Activated CD8-positive, alpha-beta T cell treated with anti-CD3 and anti-CD28 coated beads for 36 hours (primary cell): Measurements from ENCODE around the gene DPEP2. TPM values are rescaled to one million over a fixed set of nuclear protein-coding genes. Genes with fewer than 3 reads are reported as not detected.
"Not testable (repeated sequence)": the region's sequence is repeated elsewhere in the genome, so short reads cannot be mapped to it uniquely, and the experiment has no call there.

Experiments
- ATAC-seq: fragments of 200-7000 bp; cut with Tn5 transposase; one replicate; pipeline ENCODE4 v1.10.0; 2021; ENCODE audit warnings: mild to moderate bottlenecking, moderate library complexity
- CTCF ChIA-PET: fragments of 350-600 bp; sonication (Branson Sonifier 250); formaldehyde crosslinking; loops from one replicate; lab custom pipeline; 2021; ENCODE audit warnings: antibody characterized with exemption; lab: Charles Lee
- POLR2A ChIA-PET: fragments of 350-600 bp; sonication (Branson Sonifier 250); formaldehyde crosslinking; loops from one replicate; lab custom pipeline; 2021; ENCODE audit warnings: antibody characterized with exemption; lab: Charles Lee
- DNase-seq: peaks from one replicate; pipeline ENCODE4 v3.0.0-alpha.2; 2020
- H3K27ac Mint-ChIP-seq: one replicate; pipeline ENCODE4 v1.8.0; 2021; ENCODE audit warnings: mild to moderate bottlenecking, mixed read lengths
- H3K27me3 Mint-ChIP-seq: one replicate; pipeline ENCODE4 v1.8.0; 2021; ENCODE audit warnings: mixed read lengths
- H3K36me3 Mint-ChIP-seq: one replicate; pipeline ENCODE4 v1.8.0; 2021; ENCODE audit warnings: low read depth, mixed read lengths
- H3K4me1 Mint-ChIP-seq: one replicate; pipeline ENCODE4 v1.8.0; 2021; ENCODE audit warnings: low read depth, mixed read lengths
- H3K4me3 Mint-ChIP-seq: one replicate; pipeline ENCODE4 v1.8.0; 2021; ENCODE audit warnings: mild to moderate bottlenecking, moderate library complexity, mixed read lengths
- H3K9me3 Mint-ChIP-seq: one replicate; pipeline ENCODE4 v1.8.0; 2021; ENCODE audit warnings: mixed read lengths
- CTCF ChIP-seq: fragments of 200-600 bp; IDR thresholded peaks from one replicate; pipeline ENCODE4 v1.8.0; 2022; ENCODE audit warnings: antibody characterized with exemption, mild to moderate bottlenecking
- intact Hi-C: fragments of 100-400 bp; cut with micrococcal nuclease; formaldehyde crosslinking; loops from one replicate; pipeline ENCODE4 v1.10.0; 2022
- total RNA-seq, 2 experiments: library from RNA; stranded (reverse); gene quantifications; one replicate each; pipeline ENCODE4 v1.2.3, GENCODE V29; 2021

Gene DPEP2
- total RNA-seq, 2 experiments from 2014 or later = 2.9 TPM

DNA sequence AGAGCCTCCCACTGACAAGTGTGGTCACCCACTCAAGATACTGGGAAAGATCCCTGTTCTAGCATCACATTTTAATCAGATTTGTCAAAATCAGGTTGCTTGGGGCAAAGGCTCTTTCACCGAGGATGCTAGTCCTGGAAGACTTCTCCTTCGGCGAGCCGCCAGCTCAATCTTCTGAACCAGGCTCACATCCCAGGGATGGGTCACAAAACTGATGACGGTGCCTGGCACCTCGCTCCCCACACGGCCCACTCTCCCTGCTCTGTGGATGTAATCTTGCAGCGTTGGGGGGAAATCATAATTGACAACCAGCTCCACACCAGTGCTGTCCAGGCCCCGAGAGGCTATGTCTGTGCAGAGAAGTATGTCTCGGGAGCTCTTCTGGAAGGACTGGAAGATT, 22.2 kb upstream of the DPEP2 start:
- Mint-ChIP-seq H3K27me3 (no peaks in the 10 kb centered on the region), H3K27ac (no peak overlapping the region), H3K4me3 (peak overlapping the region; percentile 87), H3K9me3 (no peaks in the 10 kb centered on the region), H3K4me1 (peaks cover 23% of the 10 kb centered on the region), H3K36me3 (peaks cover 27% of the 10 kb centered on the region)
- CTCF ChIA-PET = interaction anchor here (1.1 to 9.2 kb wide), 8 partner anchors 15 to 137 kb away, joined by 3 to 61 read pairs (median 6); partner anchors contain the start of genes DPEP2 and NRN1L
- TF ChIP-seq CTCF = no peak
- intact Hi-C loops = no loop called here
- no peak for ATAC-seq
- POLR2A ChIA-PET = interaction anchor here (0.6 to 3.2 kb wide), 15 partner anchors 9 to 463 kb away, joined by 3 to 26 read pairs (median 5); partner anchors contain the start of genes PSMB10 and SLC12A4
- no peak for DNase-seq

- CTCF ChIA-PET = interaction anchor here (1.6 to 1.7 kb wide), 3 partner anchors 11 to 22 kb away, joined by 3 to 7 read pairs (median 3); no protein-coding TSS in a partner anchor
- H3K4me1 Mint-ChIP-seq = peaks cover 23% of the 10 kb centered on the region
- POLR2A ChIA-PET = no interaction called here
Observed at GRCh38 chr16:68019167-68019680, 19.9 kb upstream of the DPEP2 start.

GRCh38 chr16:68015681-68016080, 16.4 kb upstream of the DPEP2 start, which contains the start of gene DPEP2NB:
DPEP2NB (minus strand) TSS chr16:68015911; CDS start chr16:68015770, 141 bp downstream.
- no peaks in the 10 kb centered on the region for H3K27me3 Mint-ChIP-seq
- no peak within 1 kb of the TSS for H3K27ac Mint-ChIP-seq
- no peak for ATAC-seq
- H3K9me3 Mint-ChIP-seq = no peaks in the 10 kb centered on the region
- ChIA-PET POLR2A (interaction anchor here (0.6 kb wide), 1 partner anchor 106 kb away, joined by 4 read pairs; no protein-coding TSS in a partner anchor), CTCF (interaction anchor here (0.9 to 1.0 kb wide), 4 partner anchors 14 to 73 kb away, joined by 3 read pairs; no protein-coding TSS in a partner anchor)
- no peak within 1 kb of the TSS for H3K4me3 Mint-ChIP-seq
- DNase-seq = no peak
- intact Hi-C loops = no loop called here
- peaks cover 16% of the 10 kb centered on the region for H3K4me1 Mint-ChIP-seq
- no peak for TF ChIP-seq CTCF
- no peaks in the 10 kb centered on the region for H3K36me3 Mint-ChIP-seq

More at GRCh38 chr16:68019167-68019680, 19.9 kb upstream of the DPEP2 start:
- Mint-ChIP-seq H3K27me3 (no peaks in the 10 kb centered on the region), H3K27ac (no peak overlapping the region), H3K4me3 (no peak overlapping the region), H3K36me3 (peaks cover 21% of the 10 kb centered on the region), H3K9me3 (no peaks in the 10 kb centered on the region)
- ATAC-seq (no peak), DNase-seq (no peak)
- no peak for TF ChIP-seq CTCF
- intact Hi-C loops = no loop called here

GRCh38 chr16:68013440-68013839, 14.2 kb upstream of the DPEP2 start:
- Mint-ChIP-seq H3K36me3 (no peaks in the 10 kb centered on the region), H3K4me3 (no peak overlapping the region), H3K4me1 (peaks cover 16% of the 10 kb centered on the region), H3K27ac (peak overlapping the region; percentile 81), H3K27me3 (no peaks in the 10 kb centered on the region), H3K9me3 (no peaks in the 10 kb centered on the region)
- no peak for TF ChIP-seq CTCF
- ChIA-PET CTCF (interaction anchor here (1.1 to 1.2 kb wide), 3 partner anchors 9 to 16 kb away, joined by 3 read pairs; partner anchors contain the start of genes DDX28 and DUS2), POLR2A (interaction anchor here (0.9 to 3.3 kb wide), 4 partner anchors 9 to 83 kb away, joined by 3 to 13 read pairs (median 4); partner anchors contain the start of genes DDX28 and DUS2)
- ATAC-seq (peak; percentile 58), DNase-seq (no peak)
- intact Hi-C loops = no loop called here

DNA sequence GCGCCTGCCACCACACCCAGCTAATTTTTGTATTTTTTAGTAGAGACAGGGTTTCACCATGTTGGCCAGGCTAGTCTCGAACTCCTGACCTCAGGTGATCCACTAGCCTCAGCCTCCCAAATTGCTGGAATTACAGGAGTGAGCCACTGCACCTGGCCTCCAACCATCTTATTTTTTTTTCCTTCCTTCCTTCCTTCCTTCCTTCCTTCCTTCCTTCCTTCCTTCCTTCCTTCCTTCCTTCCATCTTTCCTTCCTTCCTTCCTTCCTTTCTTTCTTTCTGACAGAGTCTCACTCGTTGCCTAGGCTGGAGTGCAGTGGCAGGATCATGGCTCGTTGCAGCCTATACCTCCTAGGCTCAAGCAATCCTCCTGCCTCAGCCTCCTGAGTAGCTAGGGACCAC, 10.6 kb upstream of the DPEP2 start:
- DNase-seq, H3K4me3 Mint-ChIP-seq, ATAC-seq, H3K27me3 Mint-ChIP-seq, H3K27ac Mint-ChIP-seq, CTCF ChIA-PET, H3K36me3 Mint-ChIP-seq, intact Hi-C loops, H3K9me3 Mint-ChIP-seq: not testable (repeated sequence)
- POLR2A ChIA-PET = interaction anchor here (0.9 kb wide), 1 partner anchor 10 kb away, joined by 3 read pairs; no protein-coding TSS in a partner anchor
- peaks cover 31% of the 10 kb centered on the region for H3K4me1 Mint-ChIP-seq
